ENCODE results near the gene LTK. TPM values are rescaled to one million over a fixed set of nuclear protein-coding genes. Genes with fewer than 3 reads are reported as not detected.

LTK gene
- total RNA-seq, 2 donors from 2014 or later: 6.9 to 8.2 TPM

GRCh38 chr15:41560572-41560874 lies 46.9 kb upstream of the LTK start:
- intact Hi-C loops (cut with DNase I): no loop called here

GRCh38 chr15:41559239-41559782 lies 45.7 kb upstream of the LTK start:
- no peak overlapping the region for H3K27ac ChIP-seq
- no peak for DNase-seq
- intact Hi-C loops (cut with DNase I): no loop called here

More at GRCh38 chr15:41560572-41560874, 46.9 kb upstream of the LTK start:
- Histone ChIP-seq H3K9me3 (no peaks in the 10 kb centered on the region), H3K36me3 (no peaks in the 10 kb centered on the region), H3K4me1 (no peaks in the 10 kb centered on the region), H3K27me3 (no peaks in the 10 kb centered on the region), H3K9ac (ENCODE audit: low read depth in 2 of 2, low read length in 2 of 2) (no peak overlapping the region), H3K27ac (no peak overlapping the region), H3K4me3 (no peak overlapping the region)
- TF ChIP-seq CTCF (IDR thresholded peaks at IDR 0.05): no peak
- no peak for DNase-seq

GRCh38 chr15:41558400-41559238 lies 45.0 kb upstream of the LTK start, which contains the start of gene TYRO3:
TYRO3 (plus strand) TSS chr15:41559212; CDS start chr15:41559258, 46 bp downstream.
- no peaks in the 10 kb centered on the region for H3K9me3 ChIP-seq
- intact Hi-C loops (cut with DNase I): no loop called here
- TF ChIP-seq CTCF (IDR thresholded peaks at IDR 0.05): no peak
- peak within 1 kb of the TSS; percentile 47 for H3K4me3 ChIP-seq
- H3K36me3 ChIP-seq: no peaks in the 10 kb centered on the region
- no peaks in the 10 kb centered on the region for H3K4me1 ChIP-seq
- no peaks in the 10 kb centered on the region for H3K27me3 ChIP-seq
- DNase-seq: peak; percentile 64
- H3K27ac ChIP-seq: no peak within 1 kb of the TSS
- peak within 1 kb of the TSS in 1 of 2 donors; percentile 37 for H3K9ac ChIP-seq (ENCODE audit: low read depth in 2 of 2, low read length in 2 of 2)

More at GRCh38 chr15:41559239-41559782, 45.7 kb upstream of the LTK start:
- no peaks in the 10 kb centered on the region for H3K27me3 ChIP-seq
- H3K36me3 ChIP-seq: no peaks in the 10 kb centered on the region
- H3K9ac ChIP-seq (ENCODE audit: low read depth in 2 of 2, low read length in 2 of 2): peak overlapping the region in 1 of 2 donors; percentile 37
- H3K4me1 ChIP-seq: no peaks in the 10 kb centered on the region
- no peak for TF ChIP-seq CTCF (IDR thresholded peaks at IDR 0.05)
- no peaks in the 10 kb centered on the region for H3K9me3 ChIP-seq
- peak overlapping the region; percentile 47 for H3K4me3 ChIP-seq

- intact Hi-C loops (cut with DNase I): no loop called here
- no peaks in the 10 kb centered on the region for H3K9me3 ChIP-seq
- H3K27ac ChIP-seq: no peak overlapping the region
- peak; percentile 70 for TF ChIP-seq CTCF (IDR thresholded peaks at IDR 0.05)
- H3K4me3 ChIP-seq: peak overlapping the region; percentile 47
- no peaks in the 10 kb centered on the region for H3K27me3 ChIP-seq
- no peak overlapping the region for H3K9ac ChIP-seq (ENCODE audit: low read depth in 2 of 2, low read length in 2 of 2)
- H3K4me1 ChIP-seq: no peaks in the 10 kb centered on the region
- peak; percentile 43 for DNase-seq
- H3K36me3 ChIP-seq: no peaks in the 10 kb centered on the region
Observed at GRCh38 chr15:41557673-41558399, 44.2 kb upstream of the LTK start.

- no peak for TF ChIP-seq CTCF (IDR thresholded peaks at IDR 0.05)
- H3K4me1 ChIP-seq: no peaks in the 10 kb centered on the region
- no peak overlapping the region for H3K27ac ChIP-seq
- H3K36me3 ChIP-seq: no peaks in the 10 kb centered on the region
- H3K27me3 ChIP-seq: no peaks in the 10 kb centered on the region
- no peaks in the 10 kb centered on the region for H3K9me3 ChIP-seq
- intact Hi-C loops (cut with DNase I): no loop called here
- no peak overlapping the region for H3K9ac ChIP-seq (ENCODE audit: low read depth in 2 of 2, low read length in 2 of 2)
- H3K4me3 ChIP-seq: no peak overlapping the region
- no peak for DNase-seq
Observed at GRCh38 chr15:41556677-41557076, 43.0 kb upstream of the LTK start.

Data from colonic mucosa (tissue), 4 donors.